ENCODE results near the gene KRTAP10-1. TPM values are rescaled to one million over a fixed set of nuclear protein-coding genes. Genes with fewer than 3 reads are reported as not detected.

KRTAP10-1 gene
- total and polyA plus RNA-seq, 2 of the 8 experiments (the other 6 are each of a cell fraction or from before 2014, with no cell fraction given) = 0.08 TPM; not detected in 1

GRCh38 chr21:44510508-44511218 lies 29.3 kb downstream of the KRTAP10-1 start (continued):
- TF ChIP-seq KDM4A (IDR thresholded peaks at IDR 0.05; ENCODE audit: low read depth, low read length, severe bottlenecking) = peak; percentile 28

Measured in H1 (cell line).